Prostate gland (tissue), 2 donors: ENCODE data around the gene FHL2. TPM values are rescaled to one million over a fixed set of nuclear protein-coding genes. Genes with fewer than 3 reads are reported as not detected.

Experiments used
- DNase-seq: peaks from one replicate; pipeline ENCODE4 v3.0.0-alpha.2; 2019; ENCODE audit warnings: low spot score
- H3K27ac ChIP-seq, 2 donors: fragments of 200-600 bp; sonication (generic); 2 replicates each; pipeline ENCODE4 v1.5.1; 2017 to 2019
- H3K27me3 ChIP-seq: fragments of 200-600 bp; sonication (generic); replicated peaks from 2 replicates; pipeline ENCODE4 v1.5.1; 2019; ENCODE audit not compliant: insufficient read depth
- H3K36me3 ChIP-seq, 2 donors: fragments of 200-600 bp; sonication (generic); 1 replicate in 1 of 2; 2 replicates in 1 of 2; pipeline versions ENCODE4 v1.5.1 to v1.8.1; 2017 to 2019
- H3K4me1 ChIP-seq: fragments of 200-600 bp; sonication (generic); replicated peaks from 2 replicates; pipeline ENCODE4 v1.5.1; 2019
- H3K4me3 ChIP-seq, 2 donors: fragments of 200-600 bp; sonication (generic); 2 replicates each; pipeline ENCODE4 v1.5.1; 2017 to 2019
- H3K9me3 ChIP-seq: fragments of 200-600 bp; sonication (generic); 2 replicates; pipeline ENCODE4 v1.5.1; 2017
- CTCF ChIP-seq, 4 experiments: fragments of 200-600 bp in 2 of 4; fragments of 450-650 bp in 2 of 4; sonication (generic) in 2 of 4; IDR thresholded peaks; 1 replicate in 3 of 4; 2 replicates in 1 of 4; pipeline ENCODE4 v1.5.1; 2016 to 2019; ENCODE audit warnings: antibody characterized with exemption in 4 of 4, mild to moderate bottlenecking in 2 of 4, moderate library complexity in 2 of 4
- POLR2A ChIP-seq: fragments of 450-650 bp; IDR thresholded peaks from one replicate; pipeline ENCODE4 v1.6.1; 2016; ENCODE audit warnings: antibody characterized with exemption, mild to moderate bottlenecking
- POLR2AphosphoS5 ChIP-seq: sonication (generic); formaldehyde crosslinking; IDR thresholded peaks from one replicate; pipeline ENCODE4 v1.6.1; 2017; ENCODE audit warnings: antibody characterized with exemption
- WGBS: methylation state at CpG from one replicate; pipeline ENCODE4 v1.1.5; 2018; 5-methylcytosine and 5-hydroxymethylcytosine counted together
- intact Hi-C: fragments of 100-400 bp; cut with DNase I; formaldehyde crosslinking; loops from one replicate; pipeline ENCODE4 v1.14.2; 2022
- total RNA-seq, 2 donors: library from RNA; depleted of rRNA; stranded (reverse); fragments of >200 nt; gene quantifications; one replicate each; pipeline ENCODE4 v1.1.0, GENCODE V29; 2016

Gene FHL2
- total RNA-seq, 2 donors from 2014 or later = 132 to 250 TPM

DNA sequence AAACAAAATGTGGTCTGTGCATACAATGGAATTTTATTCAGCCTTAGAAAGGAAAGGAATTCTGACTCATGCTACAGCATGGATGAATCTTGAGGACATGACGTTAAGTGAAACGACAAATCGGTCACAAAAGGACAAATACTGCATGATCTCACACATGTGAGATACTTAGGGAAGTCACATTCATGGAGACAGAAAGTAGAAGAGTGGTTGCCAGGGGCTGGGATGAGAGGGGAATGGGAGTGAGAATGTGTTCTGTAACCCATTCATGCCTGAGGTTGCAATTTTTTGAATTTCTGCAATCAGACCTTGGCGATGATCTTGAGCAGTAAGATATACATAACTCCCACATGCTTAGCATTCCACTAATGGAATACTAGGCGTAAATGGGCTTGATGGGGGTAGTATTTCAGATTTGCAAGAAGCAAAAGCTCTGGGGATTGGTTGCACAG, 22.0 kb downstream of the FHL2 start:
- no peak for DNase-seq

DNA sequence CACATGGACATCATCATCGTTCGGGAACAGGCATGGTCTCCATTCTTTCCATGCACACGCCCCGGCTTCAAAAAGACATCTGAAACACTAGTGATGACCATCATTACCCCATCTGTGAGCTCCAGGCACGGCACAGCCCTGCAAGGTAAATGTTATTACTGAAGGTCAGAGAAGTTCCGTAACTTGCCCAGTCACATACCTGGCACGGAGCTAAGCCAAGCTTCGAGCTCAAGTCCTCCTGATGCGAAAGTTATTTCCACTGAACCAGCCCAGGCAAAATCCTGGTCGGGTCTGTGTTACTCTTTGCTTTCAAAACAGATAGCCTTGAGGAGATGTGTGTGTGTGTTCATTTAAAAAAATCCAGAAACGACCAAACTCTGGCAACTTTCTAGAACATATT, 22.8 kb downstream of the FHL2 start:
- TF ChIP-seq CTCF (IDR thresholded peaks at IDR 0.05) (no peak), POLR2AphosphoS5 (no peak), POLR2A (no peak)
- H3K27ac ChIP-seq = peak overlapping the region; percentile 38 to 70
- H3K36me3 ChIP-seq = no peaks in the 10 kb centered on the region
- peaks cover 15% of the 10 kb centered on the region for H3K4me1 ChIP-seq
- no peak overlapping the region for H3K4me3 ChIP-seq
- no peaks in the 10 kb centered on the region for H3K27me3 ChIP-seq
- DNase-seq = peak; percentile 56
- 55% methylated on average over 11 of the region's 11 CpGs for WGBS
- intact Hi-C loops = no loop called here
- H3K9me3 ChIP-seq = no peaks in the 10 kb centered on the region

More for the DNA sequence above, 22.0 kb downstream of the FHL2 start:
- Histone ChIP-seq H3K27ac (peak overlapping the region in 1 of 2 donors; percentile 38), H3K4me3 (no peak overlapping the region), H3K9me3 (no peaks in the 10 kb centered on the region), H3K27me3 (no peaks in the 10 kb centered on the region), H3K36me3 (no peaks in the 10 kb centered on the region), H3K4me1 (peaks cover 15% of the 10 kb centered on the region)
- WGBS = 71% methylated on average over 5 of the region's 5 CpGs
- intact Hi-C loops = no loop called here
- TF ChIP-seq CTCF (IDR thresholded peaks at IDR 0.05) (no peak), POLR2A (no peak), POLR2AphosphoS5 (no peak)

DNA sequence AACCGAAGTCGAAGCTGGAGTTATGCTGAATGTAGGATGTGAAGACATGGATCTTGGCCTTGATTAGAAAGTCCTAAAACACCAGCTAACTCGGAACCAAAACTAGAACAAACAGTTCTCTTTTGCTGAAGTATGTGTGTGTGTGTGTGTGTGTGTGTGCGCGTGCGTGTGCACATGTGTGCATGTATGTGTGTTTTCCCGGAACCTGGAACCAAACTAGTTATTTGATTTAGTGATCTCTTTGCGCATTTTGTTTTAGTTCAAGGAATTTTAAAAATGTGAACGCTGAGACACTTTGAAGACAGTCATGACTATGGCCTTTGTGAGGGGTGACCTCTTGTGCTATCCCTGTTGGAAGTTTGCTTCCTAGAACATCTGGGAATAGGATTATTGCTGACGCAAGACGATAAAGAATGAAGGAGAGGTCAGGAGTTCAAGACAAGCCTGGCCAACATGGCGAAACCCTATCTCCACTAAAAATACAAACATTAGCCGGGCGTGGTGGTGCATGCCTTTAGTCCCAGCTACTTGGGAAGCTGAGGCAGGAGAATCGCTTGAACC, 23.8 kb downstream of the FHL2 start:
- no peak for DNase-seq
- intact Hi-C loops = no loop called here
- Histone ChIP-seq H3K9me3 (no peaks in the 10 kb centered on the region), H3K4me3 (no peak overlapping the region), H3K36me3 (no peaks in the 10 kb centered on the region), H3K4me1 (peaks cover 13% of the 10 kb centered on the region), H3K27ac (peak overlapping the region; percentile 70 to 71), H3K27me3 (no peaks in the 10 kb centered on the region)
- WGBS = 53% methylated on average over 15 of the region's 15 CpGs
- no peak for TF ChIP-seq POLR2AphosphoS5
- no peak for TF ChIP-seq CTCF (IDR thresholded peaks at IDR 0.05)
- TF ChIP-seq POLR2A = no peak

DNA sequence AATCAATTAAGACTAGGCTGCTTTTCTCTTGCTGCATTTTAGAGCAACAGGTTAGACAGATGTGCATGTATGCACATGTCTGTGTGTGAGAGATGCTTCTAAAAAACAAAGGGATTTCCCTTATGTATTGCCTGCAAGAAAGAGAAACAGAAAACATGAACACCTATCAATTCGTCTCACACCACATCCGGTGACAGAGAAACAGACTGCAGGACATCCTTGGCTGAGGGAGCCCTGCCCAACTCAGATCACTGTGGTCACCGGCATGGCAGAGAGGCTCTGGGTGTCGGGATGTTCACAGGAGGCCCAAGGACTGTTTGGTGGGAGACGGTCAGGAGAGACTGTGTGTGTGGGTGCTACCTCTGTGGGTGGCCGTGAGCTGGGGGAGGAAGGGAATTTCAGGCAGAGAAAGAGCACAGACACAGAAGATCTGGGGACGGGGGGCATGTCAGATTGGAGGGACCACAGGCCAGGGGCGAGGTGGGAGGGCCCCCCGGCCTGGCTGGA, 24.9 kb downstream of the FHL2 start:
- H3K27ac ChIP-seq = peak overlapping the region; percentile 70 to 71
- peaks cover 8% of the 10 kb centered on the region for H3K4me1 ChIP-seq
- intact Hi-C loops = loop anchor here (5.0 kb wide), 1 partner anchor 38 kb away; no protein-coding TSS in a partner anchor
- H3K9me3 ChIP-seq = no peaks in the 10 kb centered on the region
- 42% methylated on average over 9 of the region's 9 CpGs for WGBS
- no peak for DNase-seq
- no peak overlapping the region for H3K4me3 ChIP-seq
- no peaks in the 10 kb centered on the region for H3K36me3 ChIP-seq
- H3K27me3 ChIP-seq = no peaks in the 10 kb centered on the region
- no peak for TF ChIP-seq POLR2AphosphoS5
- no peak for TF ChIP-seq CTCF (IDR thresholded peaks at IDR 0.05)
- TF ChIP-seq POLR2A = no peak

- TF ChIP-seq POLR2A (no peak), CTCF (IDR thresholded peaks at IDR 0.05) (no peak), POLR2AphosphoS5 (peak; percentile 39)
- no peaks in the 10 kb centered on the region for H3K27me3 ChIP-seq
- no peak overlapping the region for H3K4me3 ChIP-seq
- peaks cover 8% of the 10 kb centered on the region for H3K4me1 ChIP-seq
- H3K9me3 ChIP-seq = no peaks in the 10 kb centered on the region
- no peaks in the 10 kb centered on the region for H3K36me3 ChIP-seq
- WGBS = 34% methylated on average over 9 of the region's 9 CpGs
- peak overlapping the region; percentile 70 to 71 for H3K27ac ChIP-seq
- intact Hi-C loops = loop anchor here (5.0 kb wide), 1 partner anchor 39 kb away; no protein-coding TSS in a partner anchor
- peak; percentile 62 for DNase-seq
Observed at GRCh38 chr2:105373344-105373781, 25.5 kb downstream of the FHL2 start.
